ENCODE results near the gene MRPL46.

- TF ChIP-seq CTCF (IDR thresholded peaks at IDR 0.05; ENCODE audit: insufficient read depth, low read length, poor library complexity, severe bottlenecking), result no peak
- TF ChIP-seq EZH2phosphoT487 (conservative IDR thresholded peaks at IDR 0.05; ENCODE audit: low read length), result no peak
Observed at GRCh38 chr15:88453651-88454050, 13.5 kb downstream of the MRPL46 start.
